Left ventricle myocardium inferior (tissue), 1 donor: ENCODE data around the gene CD46. TPM values are rescaled to one million over a fixed set of nuclear protein-coding genes. Genes with fewer than 3 reads are reported as not detected.

ENCODE experiments used
- DNase-seq: peaks from one replicate; pipeline ENCODE4 v3.0.0-alpha.2; 2020
- H3K27ac ChIP-seq: fragments of 200-600 bp; replicated peaks from 2 replicates; pipeline ENCODE4 v1.8.0; 2021
- H3K27me3 ChIP-seq: fragments of 200-600 bp; 2 replicates; pipeline ENCODE4 v1.8.0; 2021; ENCODE audit warnings: low read depth
- H3K36me3 ChIP-seq: fragments of 200-600 bp; 2 replicates; pipeline ENCODE4 v1.8.0; 2021
- H3K4me1 ChIP-seq: fragments of 200-600 bp; 2 replicates; pipeline ENCODE4 v1.8.0; 2021
- H3K4me3 ChIP-seq: fragments of 200-600 bp; 2 replicates; pipeline ENCODE4 v1.8.0; 2021; ENCODE audit warnings: mild to moderate bottlenecking, moderate library complexity
- H3K9me3 ChIP-seq: fragments of 200-600 bp; replicated peaks from 2 replicates; pipeline ENCODE4 v1.8.0; 2021
- intact Hi-C: fragments of 100-400 bp; cut with micrococcal nuclease; formaldehyde crosslinking; loops from one replicate; pipeline ENCODE4 v1.11.0; 2022
- total RNA-seq: library from RNA; stranded (reverse); fragmentation: NEBNext Ultra II Directional; extraction: Animal tissue kit (Norgen Biotek cat#: 25700); gene quantifications from one replicate; pipeline ENCODE4 v1.2.1, GENCODE V29; 2021
- TF ChIP-seq, protein P1 (sequence below): fragments of 200-600 bp; IDR thresholded peaks from 2 replicates; pipeline ENCODE4 v1.8.0; 2021; ENCODE audit warnings: antibody characterized with exemption, mild to moderate bottlenecking, borderline replicate concordance
- donor health status: DM: no; HTN: yes; CAD: no; lungs with severe emphysema.

The CD46 gene
- total RNA-seq, 1 donor from 2014 or later, result 105 TPM

- TF ChIP-seq, protein P1, sequence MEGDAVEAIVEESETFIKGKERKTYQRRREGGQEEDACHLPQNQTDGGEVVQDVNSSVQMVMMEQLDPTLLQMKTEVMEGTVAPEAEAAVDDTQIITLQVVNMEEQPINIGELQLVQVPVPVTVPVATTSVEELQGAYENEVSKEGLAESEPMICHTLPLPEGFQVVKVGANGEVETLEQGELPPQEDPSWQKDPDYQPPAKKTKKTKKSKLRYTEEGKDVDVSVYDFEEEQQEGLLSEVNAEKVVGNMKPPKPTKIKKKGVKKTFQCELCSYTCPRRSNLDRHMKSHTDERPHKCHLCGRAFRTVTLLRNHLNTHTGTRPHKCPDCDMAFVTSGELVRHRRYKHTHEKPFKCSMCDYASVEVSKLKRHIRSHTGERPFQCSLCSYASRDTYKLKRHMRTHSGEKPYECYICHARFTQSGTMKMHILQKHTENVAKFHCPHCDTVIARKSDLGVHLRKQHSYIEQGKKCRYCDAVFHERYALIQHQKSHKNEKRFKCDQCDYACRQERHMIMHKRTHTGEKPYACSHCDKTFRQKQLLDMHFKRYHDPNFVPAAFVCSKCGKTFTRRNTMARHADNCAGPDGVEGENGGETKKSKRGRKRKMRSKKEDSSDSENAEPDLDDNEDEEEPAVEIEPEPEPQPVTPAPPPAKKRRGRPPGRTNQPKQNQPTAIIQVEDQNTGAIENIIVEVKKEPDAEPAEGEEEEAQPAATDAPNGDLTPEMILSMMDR, result no peak
- intact Hi-C loops, result no loop called here
- Histone ChIP-seq H3K27ac (no peak overlapping the region), H3K27me3 (no peaks in the 10 kb centered on the region), H3K4me3 (no peak overlapping the region), H3K9me3 (no peaks in the 10 kb centered on the region), H3K36me3 (no peaks in the 10 kb centered on the region), H3K4me1 (peaks cover 12% of the 10 kb centered on the region)
- no peak for DNase-seq
These were observed 7.8 kb upstream of the CD46 start for GRCh38 chr1:207744000-207744534.

DNA sequence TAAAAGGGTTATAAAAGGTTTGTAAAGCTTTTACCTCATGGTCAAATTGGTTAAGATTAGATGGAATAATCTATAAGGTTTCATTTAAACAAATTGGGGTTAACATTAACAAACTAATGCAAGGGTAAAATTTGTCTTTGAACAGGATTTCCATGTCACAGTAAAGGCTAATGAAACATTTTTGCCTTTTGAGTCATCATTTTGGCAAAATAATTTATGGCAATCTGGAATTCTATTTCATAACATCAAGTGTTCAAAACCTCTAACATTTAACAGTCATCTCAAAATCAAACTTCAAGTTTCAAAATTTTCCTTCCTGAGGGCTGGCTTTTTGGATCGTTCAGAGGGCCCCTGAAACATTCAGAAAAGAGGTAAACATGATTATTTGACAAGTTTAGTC lies 6.6 kb upstream of the CD46 start:
- Histone ChIP-seq H3K4me3 (no peak overlapping the region), H3K27ac (no peak overlapping the region), H3K36me3 (no peaks in the 10 kb centered on the region), H3K27me3 (no peaks in the 10 kb centered on the region), H3K4me1 (peaks cover 24% of the 10 kb centered on the region), H3K9me3 (no peaks in the 10 kb centered on the region)
- no peak for DNase-seq
- TF ChIP-seq, protein P1, result no peak
- intact Hi-C loops, result no loop called here

DNA sequence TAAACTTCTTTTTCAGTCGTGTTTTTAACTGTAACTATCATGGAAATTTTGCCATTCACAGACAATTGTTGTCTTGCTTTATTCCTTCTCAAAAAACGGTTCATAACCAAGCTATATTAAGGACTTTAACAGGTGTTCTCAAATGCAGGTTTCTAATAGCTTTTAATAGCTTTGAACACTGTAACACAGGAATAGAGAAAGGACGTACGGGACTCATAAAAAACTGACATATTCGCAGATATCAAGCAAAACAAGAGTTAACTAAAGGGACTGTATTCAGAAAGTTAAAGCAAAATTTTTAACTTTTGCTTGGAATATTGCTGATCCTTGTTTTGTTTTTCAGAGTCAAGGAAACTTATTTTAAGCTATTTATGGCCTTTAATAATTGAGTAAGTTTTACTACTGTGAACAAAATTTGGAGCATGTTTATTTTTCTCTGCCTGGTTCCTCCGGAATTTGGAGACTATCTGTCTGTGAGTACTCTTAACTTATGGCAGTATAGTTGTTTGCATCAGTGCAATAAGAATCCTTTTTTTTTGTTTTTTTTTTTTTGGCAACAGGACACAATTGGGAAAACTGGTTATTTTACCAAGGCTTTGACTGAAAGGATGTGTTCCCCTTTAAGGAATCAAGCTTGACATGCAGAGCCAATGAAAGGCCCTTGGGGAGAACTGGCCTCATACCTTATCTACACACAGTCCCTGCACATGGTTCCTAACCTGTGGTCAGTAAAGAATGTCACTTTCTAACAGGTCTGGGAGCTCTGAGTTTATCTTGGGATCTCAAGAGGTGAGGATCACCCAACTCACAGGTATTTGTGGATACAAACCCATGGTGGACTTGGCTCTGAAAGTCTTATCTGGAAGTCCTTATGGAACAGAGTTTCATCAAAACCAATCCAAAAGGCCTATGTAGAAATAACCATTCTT lies 5.8 kb upstream of the CD46 start:
- Histone ChIP-seq H3K9me3 (no peaks in the 10 kb centered on the region), H3K27me3 (no peaks in the 10 kb centered on the region), H3K4me1 (peaks cover 32% of the 10 kb centered on the region), H3K36me3 (no peaks in the 10 kb centered on the region), H3K27ac (no peak overlapping the region), H3K4me3 (no peak overlapping the region)
- TF ChIP-seq, protein P1, result no peak
- no peak for DNase-seq
- intact Hi-C loops, result no loop called here

DNA sequence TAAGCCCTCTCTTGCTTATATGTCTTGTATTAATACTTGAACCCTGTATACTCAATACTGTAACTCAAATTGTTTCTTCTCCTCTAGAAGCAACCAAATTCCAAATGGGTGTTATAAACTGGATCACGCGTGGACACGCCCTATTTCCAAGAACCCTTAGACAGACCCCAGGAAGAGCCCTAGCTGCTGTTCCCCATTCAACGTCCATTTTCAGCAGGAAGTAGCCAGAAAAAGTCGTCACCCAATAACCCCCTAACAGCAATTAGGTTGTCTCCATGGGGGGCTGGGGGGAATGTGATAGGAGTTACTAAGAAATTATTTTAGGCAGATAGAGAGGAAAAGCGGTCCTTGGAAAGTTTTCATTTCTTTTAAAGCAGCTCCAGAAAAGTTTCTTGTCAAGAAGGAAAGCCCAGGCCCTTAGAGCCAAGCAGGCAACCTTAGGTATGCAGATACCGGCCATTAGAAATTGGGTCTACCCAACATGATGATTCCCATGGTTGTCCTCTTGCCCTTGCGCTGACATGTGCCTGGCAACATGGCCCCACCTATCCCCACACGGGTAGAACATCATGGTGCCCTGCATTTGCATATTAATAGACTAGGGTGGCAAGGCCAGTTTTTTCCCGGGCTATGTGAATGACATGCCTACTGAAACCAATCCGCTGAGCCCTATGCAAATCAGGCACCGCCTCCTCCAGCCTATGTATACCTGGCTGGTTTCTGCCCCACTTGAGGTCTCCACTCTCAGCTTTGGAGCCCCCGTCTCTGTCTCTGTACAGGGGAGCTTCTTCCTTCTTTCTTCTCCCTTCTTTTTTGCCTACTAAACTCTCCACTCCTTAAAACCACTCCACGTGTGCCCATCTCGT lies 4.0 kb upstream of the CD46 start:
- no peak overlapping the region for H3K4me3 ChIP-seq
- no peaks in the 10 kb centered on the region for H3K9me3 ChIP-seq
- DNase-seq, result no peak
- no peaks in the 10 kb centered on the region for H3K27me3 ChIP-seq
- H3K27ac ChIP-seq, result no peak overlapping the region
- intact Hi-C loops, result no loop called here
- TF ChIP-seq, protein P1, result no peak
- peaks cover 47% of the 10 kb centered on the region for H3K4me1 ChIP-seq
- H3K36me3 ChIP-seq, result no peaks in the 10 kb centered on the region

DNA sequence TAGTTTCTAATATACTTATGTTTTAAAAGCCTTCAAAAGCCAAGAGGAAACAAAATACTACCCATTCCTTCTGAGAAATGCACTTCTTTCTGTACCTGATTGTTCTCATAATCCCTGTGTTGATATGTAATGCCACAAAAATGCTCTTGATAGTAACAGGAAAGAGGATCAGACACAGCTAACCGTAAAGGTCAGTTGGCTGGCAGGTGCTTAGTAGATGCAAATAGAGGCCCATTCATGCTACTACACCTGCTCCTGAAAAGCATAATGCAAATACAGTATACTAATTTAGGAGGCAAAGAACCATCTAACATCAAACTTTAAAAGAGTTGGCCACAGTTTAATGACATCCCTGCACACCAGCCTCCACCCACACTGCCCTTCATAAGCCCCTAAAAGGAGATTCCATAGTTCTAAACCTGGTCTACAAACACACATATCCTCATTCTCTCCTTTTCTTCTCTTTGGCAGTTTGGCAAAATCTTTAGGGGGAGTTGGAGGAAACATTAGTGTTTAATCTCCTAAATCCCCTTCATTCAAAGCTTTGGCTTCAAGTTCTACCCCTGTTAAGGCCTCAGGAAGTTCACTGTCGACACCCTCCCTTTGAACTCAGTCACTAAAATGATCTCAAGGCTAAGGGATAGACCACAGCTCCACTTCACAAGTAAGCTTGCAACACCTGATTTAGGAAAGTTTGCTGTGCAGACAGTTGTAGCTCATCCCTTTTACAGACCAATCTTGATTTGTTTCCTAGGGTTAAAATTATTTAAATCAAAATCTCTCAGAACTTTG lies 2.9 kb upstream of the CD46 start:
- TF ChIP-seq, protein P1, result no peak
- peaks cover 58% of the 10 kb centered on the region for H3K4me1 ChIP-seq
- DNase-seq, result no peak
- H3K9me3 ChIP-seq, result no peaks in the 10 kb centered on the region
- intact Hi-C loops, result no loop called here
- peak overlapping the region; percentile 96 for H3K27ac ChIP-seq
- H3K27me3 ChIP-seq, result no peaks in the 10 kb centered on the region
- H3K36me3 ChIP-seq, result no peaks in the 10 kb centered on the region
- no peak overlapping the region for H3K4me3 ChIP-seq
